Type B pancreatic cell (in vitro differentiated cells): Measurements from ENCODE around the gene PSMB11. TPM values are rescaled to one million over a fixed set of nuclear protein-coding genes. Genes with fewer than 3 reads are reported as not detected.

Experiments used
- DNase-seq: peaks from one replicate; pipeline ENCODE4 v3.0.0; 2021; ENCODE audit warnings: mixed read lengths; ENCODE audit not compliant: unreplicated experiment; ENCODE audit errors: extremely low spot score
- H3K27ac Mint-ChIP-seq: 2 replicates; pipeline ENCODE4 v1.8.0; 2021; ENCODE audit warnings: mild to moderate bottlenecking, mixed read lengths
- H3K27me3 Mint-ChIP-seq: 2 replicates; pipeline ENCODE4 v1.8.0; 2021; ENCODE audit warnings: mixed read lengths
- H3K36me3 Mint-ChIP-seq: 2 replicates; pipeline ENCODE4 v1.8.0; 2021; ENCODE audit warnings: mixed read lengths
- H3K4me1 Mint-ChIP-seq: one replicate; pipeline ENCODE4 v1.8.0; 2021; ENCODE audit warnings: mixed read lengths; ENCODE audit not compliant: unreplicated experiment
- H3K4me3 Mint-ChIP-seq: 2 replicates; pipeline ENCODE4 v1.8.0; 2021; ENCODE audit warnings: mild to moderate bottlenecking, mixed read lengths
- H3K9me3 Mint-ChIP-seq: 2 replicates; pipeline ENCODE4 v1.8.0; 2021; ENCODE audit warnings: mixed read lengths
- CTCF ChIP-seq: fragments of 200-600 bp; sonication (generic); conservative IDR thresholded peaks from 2 replicates; pipeline ENCODE4 v1.5.0; 2021; ENCODE audit warnings: antibody characterized with exemption, mild to moderate bottlenecking
- total RNA-seq: library from RNA; stranded (reverse); gene quantifications from 2 replicates; pipeline ENCODE4 v1.2.1, GENCODE V29; 2021; ENCODE audit warnings: low replicate concordance

Gene PSMB11
- total RNA-seq, 1 donor from 2014 or later = not detected

- H3K27ac Mint-ChIP-seq = no peak overlapping the region
- peaks cover 5% of the 10 kb centered on the region for H3K4me1 Mint-ChIP-seq
Measured at GRCh38 chr14:23047751-23048693, 6.0 kb downstream of the PSMB11 start.

GRCh38 chr14:23049011-23049410, 7.0 kb downstream of the PSMB11 start:
- no peak overlapping the region for H3K27ac Mint-ChIP-seq
- TF ChIP-seq CTCF = no peak
- H3K4me1 Mint-ChIP-seq = peaks cover 1% of the 10 kb centered on the region
- no peak for DNase-seq
- no peaks in the 10 kb centered on the region for H3K9me3 Mint-ChIP-seq
- peaks cover 5% of the 10 kb centered on the region for H3K36me3 Mint-ChIP-seq
- H3K27me3 Mint-ChIP-seq = peaks cover 1% of the 10 kb centered on the region
- H3K4me3 Mint-ChIP-seq = no peak overlapping the region

More at GRCh38 chr14:23047751-23048693, 6.0 kb downstream of the PSMB11 start:
- no peak overlapping the region for H3K4me3 Mint-ChIP-seq
- DNase-seq = no peak
- peaks cover 7% of the 10 kb centered on the region for H3K27me3 Mint-ChIP-seq
- no peaks in the 10 kb centered on the region for H3K9me3 Mint-ChIP-seq
- peaks cover 5% of the 10 kb centered on the region for H3K36me3 Mint-ChIP-seq
- no peak for TF ChIP-seq CTCF

GRCh38 chr14:23051141-23052057, 9.4 kb downstream of the PSMB11 start:
- no peak for TF ChIP-seq CTCF

GRCh38 chr14:23052182-23052623, 10.2 kb downstream of the PSMB11 start:
- Mint-ChIP-seq H3K36me3 (peaks cover 5% of the 10 kb centered on the region), H3K4me3 (no peak overlapping the region), H3K27me3 (no peaks in the 10 kb centered on the region), H3K4me1 (peaks cover 9% of the 10 kb centered on the region), H3K27ac (no peak overlapping the region), H3K9me3 (no peaks in the 10 kb centered on the region)
- TF ChIP-seq CTCF = no peak
- DNase-seq = no peak

More at GRCh38 chr14:23051141-23052057, 9.4 kb downstream of the PSMB11 start:
- no peaks in the 10 kb centered on the region for H3K9me3 Mint-ChIP-seq
- peaks cover 7% of the 10 kb centered on the region for H3K4me1 Mint-ChIP-seq
- peaks cover 5% of the 10 kb centered on the region for H3K36me3 Mint-ChIP-seq
- H3K4me3 Mint-ChIP-seq = no peak overlapping the region
- DNase-seq = no peak
- no peaks in the 10 kb centered on the region for H3K27me3 Mint-ChIP-seq
- no peak overlapping the region for H3K27ac Mint-ChIP-seq

GRCh38 chr14:23052671-23053070, 10.7 kb downstream of the PSMB11 start:
- TF ChIP-seq CTCF = no peak
- no peak for DNase-seq
- Mint-ChIP-seq H3K36me3 (peaks cover under 1% of the 10 kb centered on the region), H3K27ac (no peak overlapping the region), H3K4me3 (no peak overlapping the region), H3K4me1 (peaks cover 9% of the 10 kb centered on the region), H3K9me3 (no peaks in the 10 kb centered on the region), H3K27me3 (no peaks in the 10 kb centered on the region)
